Keratinocyte (primary cell): ENCODE data around the gene CLBA1. TPM values are rescaled to one million over a fixed set of nuclear protein-coding genes. Genes with fewer than 3 reads are reported as not detected.

Experiments used
- DNase-seq: peaks from one replicate; pipeline ENCODE4 v3.0.0-alpha.2; 2011; ENCODE audit warnings: low read depth, missing footprints, low spot score
- FAIRE-seq: peaks from 2 replicates; lab custom pipeline; 2011; peaks lifted over from hg19 to GRCh38; lab: Jason Lieb, UNC
- H2AFZ ChIP-seq: 2 replicates; pipeline ENCODE4 v1.6.0; 2012; ENCODE audit warnings: low read length, control low read depth, inconsistent platforms; ENCODE audit not compliant: control insufficient read depth
- H3K27ac ChIP-seq: 2 replicates; pipeline ENCODE4 v1.5.1; 2011; ENCODE audit warnings: low read length; ENCODE audit not compliant: control insufficient read depth, insufficient read depth
- H3K27me3 ChIP-seq: 3 replicates; pipeline ENCODE4 v1.6.0; 2011; ENCODE audit warnings: low read length; ENCODE audit not compliant: control insufficient read depth, insufficient read depth; ENCODE audit errors: extremely low read depth
- H3K36me3 ChIP-seq, 2 experiments: 2 replicates in 1 of 2; 3 replicates in 1 of 2; pipeline ENCODE4 v1.5.1; 2011; ENCODE audit warnings: low read length in 2 of 2, mild to moderate bottlenecking in 1 of 2; ENCODE audit not compliant: control insufficient read depth in 2 of 2, insufficient read depth in 2 of 2; ENCODE audit errors: extremely low read depth in 1 of 2
- H3K4me1 ChIP-seq: 3 replicates; pipeline ENCODE4 v1.5.1; 2011; ENCODE audit warnings: low read length; ENCODE audit not compliant: control insufficient read depth, insufficient read depth; ENCODE audit errors: extremely low read depth
- H3K4me2 ChIP-seq: 3 replicates; pipeline ENCODE4 v1.6.0; 2011; ENCODE audit warnings: low read depth, low read length; ENCODE audit not compliant: control insufficient read depth, insufficient read depth; ENCODE audit errors: extremely low read depth
- H3K4me3 ChIP-seq, 3 experiments: fragments of 200-600 bp in 1 of 3; sonication (generic) in 1 of 3; 2 replicates in 2 of 3; 3 replicates in 1 of 3; pipeline ENCODE4 v1.5.1; 2011 to 2016; ENCODE audit warnings: low read length in 3 of 3, mild to moderate bottlenecking in 3 of 3, control low read depth in 2 of 3, inconsistent platforms in 1 of 3, low read depth in 1 of 3, mixed read lengths in 1 of 3, mixed run types in 1 of 3, moderate library complexity in 1 of 3; ENCODE audit not compliant: control insufficient read depth in 2 of 3, insufficient read depth in 2 of 3; ENCODE audit errors: extremely low read depth in 1 of 3
- H3K79me2 ChIP-seq: 2 replicates; pipeline ENCODE4 v1.6.0; 2012; ENCODE audit warnings: low read length; ENCODE audit not compliant: control insufficient read depth, insufficient read depth
- H3K9ac ChIP-seq: 3 replicates; pipeline ENCODE4 v1.6.0; 2011; ENCODE audit warnings: low read length; ENCODE audit not compliant: control insufficient read depth, insufficient read depth; ENCODE audit errors: extremely low read depth
- H3K9me1 ChIP-seq: 3 replicates; pipeline ENCODE4 v1.6.0; 2011; ENCODE audit warnings: low read length; ENCODE audit not compliant: control insufficient read depth, insufficient read depth; ENCODE audit errors: extremely low read depth
- H3K9me3 ChIP-seq: 2 replicates; pipeline ENCODE4 v1.5.1; 2012; ENCODE audit warnings: low read depth, low read length; ENCODE audit not compliant: control insufficient read depth
- H4K20me1 ChIP-seq: 3 replicates; pipeline ENCODE4 v1.6.0; 2011; ENCODE audit warnings: low read length; ENCODE audit not compliant: control insufficient read depth, insufficient read depth; ENCODE audit errors: extremely low read depth
- CTCF ChIP-seq, 3 experiments: IDR thresholded peaks in 1 of 3; conservative IDR thresholded peaks in 1 of 3; optimal IDR thresholded peaks in 1 of 3; 2 replicates in 2 of 3; 3 replicates in 1 of 3; pipeline versions ENCODE3 to v1.5.1; 2011; ENCODE audit warnings: low read length in 3 of 3, mild to moderate bottlenecking in 3 of 3, moderate library complexity in 2 of 3, control low read depth in 1 of 3, inconsistent platforms in 1 of 3; ENCODE audit not compliant: insufficient read depth in 2 of 3; ENCODE audit errors: extremely low read depth in 1 of 3
- EZH2 ChIP-seq: IDR thresholded peaks from one replicate; pipeline ENCODE4 v1.6.1; 2012; ENCODE audit warnings: inconsistent platforms, mild to moderate bottlenecking, low read length, moderate library complexity
- dilution Hi-C: fragments of 300-500 bp; cut with MboI; formaldehyde crosslinking; loops from one replicate; pipeline ENCODE4 v1.7.0; 2020; ENCODE audit warnings: low sequenced_read_pairs; ENCODE audit not compliant: extremely low pct_ligation_motif_present
- polyA plus RNA-seq, 5 experiments: library from polyadenylated mRNA; depleted of rRNA in 3 of 5; stranded (reverse) in 3 of 5; stranded (forward) in 1 of 5; unstranded in 1 of 5; fragments of >200 nt; gene quantifications; 1 replicate in 1 of 5; 2 replicates in 3 of 5; 3 replicates in 1 of 5; pipeline versions ENCODE4 v1.2.1 to v1.2.3, GENCODE V29; 2011 to 2012; ENCODE audit warnings: missing spikeins in 2 of 5, low read depth in 1 of 5, low replicate concordance in 1 of 5

CLBA1 gene
- polyA plus RNA-seq, 1 donor (not counting 4 experiments of a cell fraction or from before 2014, with no cell fraction given) = 8.6 TPM

GRCh38 chr14:105014032-105014431 lies 28.4 kb downstream of the CLBA1 start:
- Histone ChIP-seq H3K36me3 (peaks cover 21 to 33% of the 10 kb centered on the region in 2 experiments), H4K20me1 (peaks cover 58% of the 10 kb centered on the region), H3K4me3 (no peak overlapping the region), H2AFZ (no peak overlapping the region), H3K9ac (no peak overlapping the region), H3K27ac (no peak overlapping the region), H3K9me3 (no peaks in the 10 kb centered on the region), H3K9me1 (peaks cover 6% of the 10 kb centered on the region), H3K4me2 (peak overlapping the region; percentile 42), H3K27me3 (no peaks in the 10 kb centered on the region), H3K79me2 (peaks cover 99% of the 10 kb centered on the region), H3K4me1 (peaks cover 57% of the 10 kb centered on the region)
- dilution Hi-C loops = no loop called here
- TF ChIP-seq EZH2 (no peak), CTCF (optimal IDR thresholded peaks at IDR 0.05 in 1 of 3, IDR thresholded peaks at IDR 0.05 in 1 of 3, conservative IDR thresholded peaks at IDR 0.05 in 1 of 3; ENCODE audit: extremely low read depth in 1 of 3, insufficient read depth in 2 of 3, low read length in 3 of 3) (no peak)
- no peak for FAIRE-seq
- no peak for DNase-seq

DNA sequence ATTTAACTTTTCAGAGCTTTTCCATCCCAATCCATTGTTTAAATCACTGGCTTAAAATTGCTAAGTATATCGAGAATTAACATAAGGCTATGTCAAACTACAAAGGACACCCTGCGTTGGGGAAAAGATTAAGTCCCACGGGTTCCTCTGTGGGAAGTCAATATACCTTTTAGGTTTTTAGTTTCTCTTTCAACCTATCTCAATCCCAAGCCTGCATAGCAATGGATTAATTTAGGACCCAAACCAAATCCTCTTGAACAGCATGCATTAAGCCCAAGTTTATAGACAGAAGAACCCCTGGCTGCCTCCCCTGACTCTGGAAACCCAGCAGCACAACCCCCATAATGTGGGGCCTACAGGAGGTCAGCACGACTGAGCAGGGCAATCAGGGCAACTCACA lies 29.0 kb downstream of the CLBA1 start:
- H3K27ac ChIP-seq = peak overlapping the region; percentile 19

More for the DNA sequence above, 29.0 kb downstream of the CLBA1 start:
- H3K79me2 ChIP-seq = peaks cover 100% of the 10 kb centered on the region
- H3K4me2 ChIP-seq = no peak overlapping the region
- H4K20me1 ChIP-seq = peaks cover 63% of the 10 kb centered on the region
- dilution Hi-C loops = no loop called here
- peaks cover 19 to 38% of the 10 kb centered on the region in 2 experiments for H3K36me3 ChIP-seq
- peaks cover 6% of the 10 kb centered on the region for H3K9me1 ChIP-seq
- FAIRE-seq (no peak), DNase-seq (no peak)
- no peak overlapping the region for H2AFZ ChIP-seq
- H3K4me3 ChIP-seq = no peak overlapping the region
- peaks cover 62% of the 10 kb centered on the region for H3K4me1 ChIP-seq
- H3K9ac ChIP-seq = no peak overlapping the region
- H3K27me3 ChIP-seq = no peaks in the 10 kb centered on the region
- H3K9me3 ChIP-seq = no peaks in the 10 kb centered on the region
- TF ChIP-seq CTCF (optimal IDR thresholded peaks at IDR 0.05 in 1 of 3, IDR thresholded peaks at IDR 0.05 in 1 of 3, conservative IDR thresholded peaks at IDR 0.05 in 1 of 3; ENCODE audit: extremely low read depth in 1 of 3, insufficient read depth in 2 of 3, low read length in 3 of 3) (no peak), EZH2 (no peak)
